GM18907 (cell line): Measurements from ENCODE around the gene XPC.

Source experiments
- ATAC-seq: cut with Tn5 transposase; IDR thresholded peaks from one replicate; pipeline ENCODE4 v1.9.1; 2021; ENCODE audit warnings: mild to moderate bottlenecking, moderate library complexity; ENCODE audit not compliant: unreplicated experiment

The XPC gene

DNA sequence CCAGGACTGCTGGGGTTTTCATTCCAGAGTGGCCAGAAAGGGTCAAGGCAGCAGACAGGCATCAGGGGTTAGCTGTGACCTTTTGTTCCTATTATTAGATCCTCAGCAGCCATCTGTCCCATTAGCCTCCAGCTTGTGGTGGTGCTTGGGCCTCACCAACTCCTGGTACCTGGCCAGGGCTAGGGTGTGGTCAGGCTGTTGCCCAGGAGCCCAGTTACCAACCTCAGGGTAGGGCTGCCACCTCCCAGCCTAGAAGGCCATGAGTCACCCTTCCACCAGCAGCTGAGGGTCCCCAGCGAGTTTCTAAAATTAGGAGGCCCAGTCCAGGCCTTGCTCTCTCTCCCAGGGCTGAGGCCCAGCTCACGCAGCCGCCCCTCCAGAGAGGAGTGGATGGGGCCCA, 41.4 kb downstream of the XPC start:
- no peak for ATAC-seq

DNA sequence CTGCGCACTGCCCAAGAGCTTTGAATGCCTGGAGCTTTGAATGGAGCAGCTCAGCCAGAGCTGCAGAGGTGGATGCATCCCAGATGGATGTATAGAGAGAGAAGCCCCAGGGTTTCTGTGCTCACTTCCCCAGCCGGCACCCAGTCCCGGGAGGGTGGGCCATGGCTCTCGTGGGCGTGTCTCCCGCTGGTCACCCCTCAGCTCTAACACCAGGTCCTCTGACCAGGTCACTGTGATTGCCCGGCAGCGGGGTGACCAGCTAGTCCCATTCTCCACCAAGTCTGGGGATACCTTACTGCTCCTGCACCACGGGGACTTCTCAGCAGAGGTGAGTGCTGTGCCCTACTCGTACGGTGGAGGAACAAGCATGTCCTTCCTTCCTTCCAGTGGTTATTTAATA, 42.8 kb downstream of the XPC start:
- no peak for ATAC-seq

DNA sequence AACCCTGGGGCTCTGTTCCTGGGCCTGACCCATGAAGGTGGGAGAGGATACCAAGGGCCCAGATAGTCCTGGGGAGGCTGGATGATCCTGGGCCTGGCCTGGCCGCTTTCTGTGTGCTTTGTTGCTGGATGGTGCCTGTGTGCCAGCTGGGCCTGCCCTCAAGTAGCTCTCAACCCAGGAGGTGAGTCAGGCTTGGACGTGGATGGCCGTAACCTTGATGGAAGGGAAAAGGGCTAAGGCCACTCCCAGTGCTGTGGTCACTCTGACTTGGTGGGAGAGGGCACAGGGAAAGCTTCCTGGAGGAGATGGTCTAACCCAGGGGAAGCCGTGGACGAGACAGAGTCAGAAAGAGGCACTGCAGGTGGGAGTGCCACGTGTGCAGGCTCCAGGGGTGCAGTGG, 44.1 kb downstream of the XPC start:
- ATAC-seq: no peak

DNA sequence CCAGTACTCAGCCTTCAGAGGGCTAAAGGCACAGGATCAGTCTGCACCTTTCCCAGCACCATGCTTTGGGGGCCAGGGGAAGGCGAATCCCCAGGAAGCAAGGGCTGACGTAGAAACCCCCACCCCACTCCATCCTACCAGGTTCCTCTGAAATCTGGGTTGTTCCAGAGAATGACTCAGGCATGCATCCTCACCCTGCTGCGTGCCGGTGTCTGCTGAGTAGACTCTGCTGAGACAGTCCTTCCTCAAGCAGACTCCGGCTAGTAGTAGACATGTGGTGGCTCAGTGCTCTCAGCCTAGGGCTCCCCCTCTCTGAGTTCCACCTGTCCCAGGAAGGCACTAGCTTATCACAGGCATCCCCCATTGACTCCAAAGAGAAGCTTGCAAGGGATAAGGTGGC, 44.5 kb downstream of the XPC start:
- no peak for ATAC-seq

DNA sequence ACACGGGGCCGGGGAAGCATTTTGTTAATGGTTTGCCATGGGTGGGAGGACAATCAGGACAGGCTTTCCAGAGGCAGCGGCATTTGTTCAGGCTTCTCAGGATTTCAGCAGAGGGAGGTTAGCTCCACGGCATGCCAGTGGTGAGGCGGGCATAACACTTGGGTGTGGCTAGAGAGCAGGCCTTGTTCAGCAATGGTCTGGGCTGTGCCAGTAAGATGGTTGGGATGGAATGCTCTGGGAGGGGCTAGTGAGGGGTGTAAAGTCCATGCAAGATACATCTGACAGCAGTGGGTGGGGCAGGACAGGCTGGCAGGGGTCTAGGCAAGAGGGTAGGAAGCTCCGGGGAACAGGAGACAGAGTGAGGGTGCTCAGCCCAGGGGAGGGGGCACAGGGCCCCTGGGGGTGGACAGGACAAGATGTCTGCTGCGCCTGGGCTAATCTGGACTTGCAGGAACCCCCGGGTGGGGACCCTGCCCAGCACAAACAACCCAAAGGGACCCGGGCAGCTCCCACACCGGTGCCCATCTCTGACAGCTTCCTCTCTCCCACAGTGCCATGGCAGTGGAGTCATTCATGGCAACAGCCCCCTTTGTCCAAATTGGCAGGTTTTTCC, 45.1 kb downstream of the XPC start:
- ATAC-seq: no peak

DNA sequence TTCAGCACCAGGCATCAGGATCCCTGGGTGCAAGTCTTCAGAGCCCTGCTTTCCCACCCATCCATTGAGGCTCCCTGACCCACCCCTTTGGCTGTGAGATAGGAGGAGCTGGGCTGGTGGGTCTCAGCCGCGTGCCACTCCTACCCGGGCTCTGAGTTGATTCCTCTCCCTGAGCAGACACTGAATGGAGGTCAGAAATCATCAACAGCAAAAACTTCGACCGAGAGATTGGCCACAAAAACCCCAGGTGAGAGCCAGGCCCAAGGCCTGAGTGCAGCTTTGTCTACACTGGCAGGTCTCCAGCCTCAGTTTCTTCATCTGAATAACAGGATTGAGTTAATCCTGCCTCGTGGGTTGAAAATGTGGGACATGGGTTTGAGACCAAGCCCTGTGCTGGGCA, 45.7 kb downstream of the XPC start:
- no peak for ATAC-seq

DNA sequence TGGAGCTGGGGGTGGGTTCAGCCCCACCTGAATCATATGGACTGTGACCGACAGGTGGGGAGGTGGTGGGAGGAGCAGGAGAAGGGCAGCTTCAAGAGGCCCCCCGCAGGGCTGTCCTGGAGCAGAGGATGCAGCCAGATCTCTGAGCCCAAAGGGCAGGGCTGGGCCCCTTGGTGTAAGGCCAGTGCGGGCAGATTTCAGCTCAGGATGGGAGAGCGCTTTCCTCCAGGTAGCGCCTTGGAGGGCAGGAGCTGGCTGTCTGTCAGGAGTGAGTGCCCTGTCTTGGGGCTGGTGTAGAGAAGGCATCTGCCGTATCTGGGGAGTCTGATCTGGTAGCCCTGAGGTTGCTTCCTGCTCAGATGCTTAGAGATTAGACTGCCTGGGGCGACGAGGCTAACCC, 46.3 kb downstream of the XPC start:
- ATAC-seq: no peak

DNA sequence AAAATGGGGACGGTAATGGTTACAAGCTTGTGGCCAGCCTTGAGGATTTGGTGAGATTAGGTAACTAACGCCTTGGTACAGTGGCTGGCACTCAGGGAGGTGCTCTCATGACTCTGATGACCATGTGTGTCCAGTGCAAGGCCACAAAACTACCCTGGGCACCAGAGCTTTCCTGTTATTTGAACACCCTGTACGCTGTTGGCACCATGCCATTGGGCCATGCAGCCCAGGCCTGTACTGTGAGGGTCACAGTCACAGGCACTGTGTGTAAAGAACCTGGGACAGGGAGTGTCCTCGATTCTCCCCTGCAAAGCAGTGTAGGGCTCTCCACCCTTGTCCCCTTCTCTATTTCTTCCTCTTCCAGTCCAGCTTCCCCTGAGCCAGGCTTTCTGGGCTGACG, 47.3 kb downstream of the XPC start:
- no peak for ATAC-seq

DNA sequence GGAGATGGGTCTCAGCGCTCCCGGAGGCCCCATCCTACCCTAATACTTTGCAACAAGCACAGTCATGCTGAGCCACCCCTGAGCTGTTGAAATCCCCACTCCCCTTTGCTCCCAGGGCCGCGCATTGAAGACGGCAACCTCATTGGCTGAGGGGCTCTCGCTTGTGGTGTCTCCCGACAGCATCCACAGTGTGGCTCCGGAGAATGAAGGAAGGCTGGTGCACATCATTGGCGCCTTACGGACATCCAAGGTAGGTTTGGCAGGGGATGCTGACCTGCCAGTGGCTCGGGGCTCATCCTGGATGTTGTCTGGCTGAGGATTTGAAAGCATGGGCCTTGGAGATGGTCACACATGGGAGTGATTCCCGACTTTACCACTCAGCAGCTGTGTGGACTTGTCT, 47.7 kb downstream of the XPC start:
- no peak for ATAC-seq

DNA sequence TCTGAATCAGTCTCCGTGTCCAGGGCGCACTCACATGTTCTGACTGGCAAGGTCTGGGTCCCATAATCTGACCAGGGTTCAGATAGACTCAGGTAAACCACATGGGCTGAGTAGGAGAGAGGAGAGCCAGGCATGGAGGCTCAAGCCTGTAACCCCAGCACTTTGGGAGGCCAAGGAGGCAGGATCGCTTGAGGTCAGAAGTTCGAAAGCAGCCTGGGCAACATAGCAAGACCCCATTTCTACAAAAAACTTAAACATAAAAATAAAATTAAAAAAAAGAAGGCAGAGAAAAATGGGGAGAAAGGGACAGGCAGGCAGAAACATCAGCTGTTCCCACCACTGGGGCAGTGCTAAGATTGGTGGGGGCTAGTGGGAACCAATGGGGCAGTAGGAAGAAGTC, 48.2 kb downstream of the XPC start:
- no peak for ATAC-seq

DNA sequence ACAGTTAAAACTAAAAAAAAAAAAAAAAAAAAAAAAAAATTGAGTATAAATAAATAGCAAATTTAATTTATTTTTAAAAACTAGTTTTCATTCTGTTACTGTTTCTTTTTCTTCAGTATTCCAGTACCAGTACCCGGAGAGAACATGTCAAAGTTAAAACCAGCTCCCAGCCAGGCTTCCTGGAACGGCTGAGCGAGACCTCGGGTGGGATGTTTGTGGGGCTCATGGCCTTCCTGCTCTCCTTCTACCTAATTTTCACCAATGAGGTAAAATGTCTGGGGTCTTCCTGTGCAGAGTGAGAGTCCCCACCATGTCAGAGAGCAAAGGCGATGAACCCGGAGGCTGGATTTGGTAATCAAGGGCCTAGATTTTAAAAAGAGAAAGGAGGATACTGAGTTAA, 49.1 kb downstream of the XPC start:
- ATAC-seq: no peak

DNA sequence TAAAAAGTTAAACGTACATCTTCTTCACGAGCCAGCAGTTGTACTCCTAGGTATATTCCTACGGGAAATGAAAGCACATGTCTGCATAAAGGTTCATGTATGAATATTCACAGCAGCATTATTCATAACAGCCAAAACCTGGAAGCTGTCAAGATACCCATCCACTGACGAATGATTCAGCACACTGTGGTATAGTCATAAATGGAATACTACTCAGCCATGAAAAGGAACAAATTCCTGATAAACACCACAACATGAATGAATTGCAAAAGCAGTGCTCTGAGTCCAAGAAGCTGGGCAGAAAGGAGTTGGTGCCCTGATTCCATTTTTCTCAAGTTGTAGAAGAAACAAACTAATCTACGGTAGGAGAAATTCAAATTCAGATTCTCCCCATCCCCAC, 49.7 kb downstream of the XPC start:
- no peak for ATAC-seq

DNA sequence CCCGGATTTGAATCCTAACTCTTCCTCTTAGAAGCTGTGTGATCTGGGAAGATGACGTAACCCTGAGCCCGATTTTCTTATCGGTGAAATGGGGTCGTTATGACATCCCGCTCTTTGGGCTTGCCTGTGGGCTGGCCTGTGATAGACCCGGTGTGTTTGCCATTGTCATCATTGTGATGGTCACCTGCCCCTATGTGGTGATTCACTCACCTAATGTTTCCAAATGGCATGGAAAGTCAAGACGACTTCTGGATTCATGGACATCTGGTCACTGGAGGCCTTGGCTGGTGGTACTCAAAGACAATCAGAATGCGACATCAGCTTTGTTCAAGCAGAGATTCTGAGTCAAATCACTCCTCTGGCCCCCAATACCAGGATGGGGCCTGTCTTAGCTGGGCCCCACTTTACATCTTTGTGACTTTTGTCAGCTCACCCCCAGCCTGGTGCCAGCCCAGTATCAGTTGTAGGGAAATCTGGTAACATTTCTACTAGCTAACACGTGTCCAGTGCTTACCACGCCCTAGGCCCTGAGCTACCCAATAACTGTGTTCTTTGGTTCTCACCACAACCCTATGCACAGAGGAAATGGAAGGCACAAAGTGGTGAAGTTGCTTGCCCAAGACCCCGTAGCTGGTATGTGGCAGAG, 50.8 kb downstream of the XPC start:
- no peak for ATAC-seq

DNA sequence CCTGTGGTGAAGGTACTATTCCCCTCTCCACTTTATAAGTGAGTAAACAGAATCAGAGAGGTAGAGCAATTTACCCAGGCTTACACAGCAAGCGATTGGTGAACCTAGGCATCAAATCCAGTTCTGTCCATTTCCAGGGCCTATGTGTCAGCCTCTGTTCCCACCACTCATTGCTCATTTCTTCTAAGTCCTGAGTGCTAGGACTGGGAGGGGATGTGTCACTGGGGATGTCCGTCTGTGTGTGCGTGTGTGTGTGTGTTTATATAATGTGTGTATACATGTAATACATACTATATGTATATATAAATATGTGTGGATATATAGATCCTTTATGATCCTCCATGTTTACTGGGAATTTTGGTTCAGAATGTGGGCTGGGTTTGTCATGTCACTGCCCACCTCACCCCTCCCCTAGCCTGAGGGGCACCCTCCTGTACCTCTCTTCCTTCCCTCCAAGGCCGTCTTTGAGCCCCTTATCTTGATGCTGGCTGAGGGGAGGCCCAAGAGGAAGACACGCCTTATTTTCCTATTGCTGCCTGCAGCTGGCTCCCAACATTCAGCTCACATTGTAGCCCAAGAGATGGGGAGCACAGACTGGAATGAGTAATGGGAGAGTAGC, 51.4 kb downstream of the XPC start:
- ATAC-seq: no peak

DNA sequence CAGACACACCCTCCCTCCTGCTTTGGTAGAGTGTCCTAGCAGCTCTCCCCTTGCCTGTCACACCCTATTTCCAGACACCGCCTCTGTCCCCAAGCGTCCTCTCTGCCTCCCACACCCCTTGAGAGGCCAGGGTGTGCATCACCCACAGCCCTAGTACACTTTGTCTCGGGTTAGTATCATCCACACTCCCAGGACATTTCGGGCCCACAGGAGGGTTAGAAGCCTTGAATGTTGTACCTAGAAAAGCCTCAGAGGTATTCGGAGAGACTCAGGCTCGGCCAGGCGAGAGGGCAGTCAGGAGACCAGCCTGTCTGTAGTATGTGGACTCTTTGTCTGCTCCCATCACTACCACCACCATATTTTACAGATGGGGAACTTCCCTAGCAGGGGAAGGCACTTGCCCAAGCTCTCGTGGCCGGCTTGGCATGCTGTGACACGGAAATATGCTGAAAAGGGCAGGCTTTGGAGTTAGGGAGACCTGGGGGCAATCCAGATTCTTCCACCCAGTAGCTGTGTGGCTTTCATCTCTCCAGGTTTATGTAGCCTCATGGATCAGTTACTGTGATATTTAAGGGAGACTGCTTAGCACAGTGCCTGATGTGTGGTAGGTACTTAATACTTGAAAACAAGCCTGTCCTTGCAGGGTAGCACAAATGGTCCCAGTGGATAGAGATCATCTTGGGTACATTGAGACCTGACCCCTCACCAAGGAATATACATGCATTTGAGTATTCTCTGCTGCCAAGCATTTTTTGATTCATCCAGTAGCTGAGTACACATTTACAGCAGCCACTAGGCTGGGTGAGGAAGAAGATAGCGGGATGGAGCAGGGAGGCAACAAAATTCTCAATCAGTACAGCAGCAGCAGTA, 52.1 kb downstream of the XPC start:
- no peak for ATAC-seq

DNA sequence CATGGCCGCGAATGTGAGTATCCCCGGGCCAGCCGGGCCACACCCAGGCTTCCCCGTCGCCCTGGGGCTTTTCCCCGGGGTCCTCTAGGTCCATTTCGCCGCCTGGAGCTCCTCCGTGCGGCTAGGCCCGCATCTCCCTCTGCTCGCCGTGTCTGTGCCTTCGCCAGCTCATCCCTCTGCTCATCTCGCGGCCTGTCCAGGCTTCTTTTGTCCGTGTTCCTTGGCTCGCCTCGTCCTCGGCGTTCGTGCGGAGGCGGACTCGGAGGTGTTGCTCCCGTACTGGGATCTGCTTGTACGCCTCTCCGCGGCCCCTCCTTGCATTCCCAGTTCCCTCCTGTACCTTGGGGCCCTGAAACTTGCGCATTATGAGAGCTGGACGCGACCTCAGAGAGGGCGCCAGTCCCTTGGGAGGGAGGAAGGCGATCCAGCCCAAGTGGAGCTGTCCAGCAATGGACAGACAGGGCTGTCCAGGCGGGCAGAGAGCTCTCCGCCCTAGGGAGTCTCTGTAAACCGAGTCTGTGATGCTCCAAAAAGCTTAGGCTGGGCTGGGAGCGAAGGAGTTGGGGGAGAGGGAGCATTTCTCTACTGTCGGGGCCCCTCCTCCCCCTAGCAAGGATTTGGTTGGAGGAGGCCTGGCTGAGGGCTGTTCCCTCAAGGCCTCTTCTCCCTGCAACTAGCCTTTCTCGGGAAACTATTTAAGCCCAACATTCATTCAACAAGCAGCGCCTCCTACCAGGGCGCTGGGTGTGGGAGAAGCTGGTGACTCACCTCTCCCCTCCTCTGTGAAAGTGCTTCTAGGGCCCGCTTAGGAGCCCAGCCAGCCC, 53.0 kb downstream of the XPC start:
- peak; percentile 37 for ATAC-seq

DNA sequence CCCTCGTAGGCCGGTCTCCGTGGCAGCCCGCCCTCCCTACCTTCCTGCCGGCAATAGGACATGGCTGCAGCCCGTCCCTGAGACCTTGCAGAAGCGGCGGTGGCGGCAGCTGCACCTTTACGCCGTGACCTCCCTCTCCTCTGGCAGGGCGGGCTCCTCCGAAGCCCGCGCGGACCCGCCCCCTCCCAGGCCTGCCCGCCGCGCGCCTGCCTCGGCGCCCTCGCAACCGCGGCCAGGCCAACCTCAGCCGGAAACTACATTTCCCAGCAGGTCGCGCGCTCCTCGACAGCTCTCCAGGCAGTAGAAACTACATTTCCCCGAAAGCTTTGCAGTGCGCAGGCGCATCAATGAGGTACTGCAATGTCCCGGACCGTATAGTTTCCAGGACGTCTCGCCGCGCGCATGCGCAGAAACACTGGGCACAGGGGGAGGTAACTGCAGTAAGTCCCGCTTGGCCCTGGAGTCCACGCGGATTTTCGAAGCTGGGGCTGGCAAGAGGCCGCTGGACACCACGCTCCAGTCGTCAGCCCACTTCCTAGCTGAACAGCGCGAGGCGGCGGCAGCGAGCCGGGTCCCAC, 53.7 kb downstream of the XPC start, which contains the start of the genes CHCHD4 and TMEM43:
Gene CHCHD4 (minus strand): TSS at position 256 of the 578 bp plus-strand sequence. CDS start 194 bp downstream, at position 62.
Gene TMEM43 (plus strand): TSS at position 438 of the 578 bp plus-strand sequence. CDS start 142 bp downstream, outside the sequence.
- ATAC-seq: peak; percentile 92

DNA sequence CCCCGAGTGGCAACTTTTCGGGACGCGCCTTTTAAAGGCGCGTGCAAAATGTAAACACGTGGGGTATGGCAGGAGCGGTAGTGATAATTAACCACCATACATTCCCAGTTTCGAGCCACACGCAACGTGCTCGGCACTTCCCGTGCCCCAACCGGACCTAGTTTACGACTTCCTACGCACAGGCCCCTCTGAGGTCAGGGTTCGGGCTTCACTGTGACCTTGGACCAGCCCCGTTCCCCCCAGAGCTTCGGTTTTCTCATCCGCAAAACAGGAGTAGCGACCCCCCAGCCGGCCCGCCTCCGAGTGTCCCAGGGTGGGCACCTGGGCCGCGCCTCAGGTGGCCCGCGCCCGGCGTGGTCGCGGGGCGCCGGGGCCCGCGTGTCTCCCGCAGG, 54.2 kb downstream of the XPC start:
- peak; percentile 51 for ATAC-seq

DNA sequence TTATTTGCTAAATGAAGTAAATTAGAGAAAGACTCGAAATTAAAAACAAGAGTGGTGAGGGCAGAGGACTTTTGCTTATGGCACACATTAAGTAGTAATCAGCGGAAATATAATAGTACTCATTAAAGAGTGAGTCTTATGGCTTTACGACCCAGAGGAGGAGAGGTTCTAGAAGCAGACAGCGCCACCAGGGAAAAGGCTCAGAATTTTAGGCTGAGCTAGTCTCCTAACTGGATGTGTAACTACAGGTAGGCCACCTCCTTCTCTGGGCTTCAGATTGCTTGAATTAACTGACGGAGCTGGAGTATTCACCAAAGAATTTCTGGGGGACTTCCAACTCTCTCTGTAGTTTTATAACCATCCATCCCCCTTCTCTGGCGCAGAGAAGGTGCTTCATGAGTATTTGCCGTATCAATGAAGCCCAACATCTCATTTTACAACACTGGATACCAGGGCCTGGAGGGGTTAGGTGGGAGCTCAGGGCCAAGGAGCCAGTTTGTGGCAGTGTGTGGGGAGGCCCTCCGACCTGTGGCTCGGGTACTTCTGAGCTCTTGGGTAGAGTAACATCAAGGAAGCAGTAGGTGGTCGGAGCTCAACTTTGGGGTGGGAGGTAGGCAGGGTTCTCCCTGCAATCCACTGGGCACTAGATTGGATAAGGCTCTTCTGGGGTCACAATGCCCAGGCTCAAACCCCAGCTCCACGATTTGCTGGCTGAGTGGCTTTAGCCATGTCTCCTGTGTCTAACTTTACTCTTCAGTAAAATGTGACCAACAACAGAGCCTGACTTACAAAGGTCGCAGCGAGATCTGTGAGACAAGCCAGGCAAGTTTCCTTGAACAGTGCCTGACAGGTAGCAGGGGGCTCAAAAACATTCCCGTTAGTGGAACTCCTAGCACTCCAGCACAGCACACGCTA, 54.8 kb downstream of the XPC start:
- ATAC-seq: no peak
